Astrocyte (in vitro differentiated cells and primary cell): ENCODE measurements around the gene ELF1. TPM values are rescaled to one million over a fixed set of nuclear protein-coding genes. Genes with fewer than 3 reads are reported as not detected.

Experiments used
- DNase-seq: peaks from one replicate; pipeline ENCODE4 v3.0.0-alpha.2; 2010; ENCODE audit warnings: low read depth
- FAIRE-seq: peaks from 2 replicates; lab custom pipeline; 2011; peaks lifted over from hg19 to GRCh38; lab: Jason Lieb, UNC
- H2AFZ ChIP-seq: 2 replicates; pipeline ENCODE4 v1.6.0; 2012; ENCODE audit warnings: low read depth, low read length, inconsistent platforms
- H3K27ac ChIP-seq: 2 replicates; pipeline ENCODE4 v1.5.1; 2011; ENCODE audit warnings: low read depth, low read length, inconsistent platforms
- H3K27me3 ChIP-seq: 2 replicates; pipeline ENCODE4 v1.6.0; 2011; ENCODE audit warnings: low read length, inconsistent platforms; ENCODE audit not compliant: insufficient read depth
- H3K36me3 ChIP-seq: 2 replicates; pipeline ENCODE4 v1.5.1; 2011; ENCODE audit warnings: low read length, inconsistent platforms; ENCODE audit not compliant: insufficient read depth
- H3K4me1 ChIP-seq: 2 replicates; pipeline ENCODE4 v1.5.1; 2011; ENCODE audit warnings: low read length, inconsistent platforms; ENCODE audit not compliant: insufficient read depth
- H3K4me2 ChIP-seq: 2 replicates; pipeline ENCODE4 v1.6.0; 2012; ENCODE audit warnings: low read length, inconsistent platforms
- H3K4me3 ChIP-seq: 2 replicates; pipeline ENCODE4 v1.5.1; 2011; ENCODE audit warnings: low read depth, mild to moderate bottlenecking, low read length, inconsistent platforms; ENCODE audit not compliant: insufficient read depth
- H3K79me2 ChIP-seq: 2 replicates; pipeline ENCODE4 v1.6.0; 2012; ENCODE audit warnings: mild to moderate bottlenecking, low read length, inconsistent platforms; ENCODE audit not compliant: insufficient read depth
- H3K9ac ChIP-seq: 2 replicates; pipeline ENCODE4 v1.6.0; 2012; ENCODE audit warnings: mild to moderate bottlenecking, low read length, inconsistent platforms
- H3K9me3 ChIP-seq: 2 replicates; pipeline ENCODE4 v1.5.1; 2012; ENCODE audit warnings: low read depth, mild to moderate bottlenecking, low read length, inconsistent platforms; ENCODE audit not compliant: insufficient read depth
- H4K20me1 ChIP-seq: 2 replicates; pipeline ENCODE4 v1.6.0; 2012; ENCODE audit warnings: low read length, inconsistent platforms; ENCODE audit not compliant: insufficient read depth
- H3K27ac Mint-ChIP-seq: one replicate; pipeline ENCODE4 v1.8.0; 2021; ENCODE audit warnings: mild to moderate bottlenecking, mixed read lengths; ENCODE audit not compliant: unreplicated experiment
- H3K27me3 Mint-ChIP-seq: one replicate; pipeline ENCODE4 v1.8.0; 2021; ENCODE audit warnings: low read depth, mixed read lengths; ENCODE audit not compliant: unreplicated experiment
- H3K36me3 Mint-ChIP-seq: one replicate; pipeline ENCODE4 v1.8.0; 2021; ENCODE audit warnings: low read depth, mixed read lengths; ENCODE audit not compliant: unreplicated experiment
- H3K4me1 Mint-ChIP-seq: one replicate; pipeline ENCODE4 v1.8.0; 2021; ENCODE audit warnings: low read depth, mixed read lengths; ENCODE audit not compliant: unreplicated experiment
- H3K4me3 Mint-ChIP-seq: one replicate; pipeline ENCODE4 v1.8.0; 2021; ENCODE audit warnings: mild to moderate bottlenecking, moderate library complexity, mixed read lengths; ENCODE audit not compliant: unreplicated experiment
- H3K9me3 Mint-ChIP-seq: one replicate; pipeline ENCODE4 v1.8.0; 2021; ENCODE audit warnings: mild to moderate bottlenecking, mixed read lengths; ENCODE audit not compliant: unreplicated experiment
- CTCF ChIP-seq: IDR thresholded peaks from 2 replicates; pipeline ENCODE4 v1.5.1; 2011; ENCODE audit warnings: low read depth, mild to moderate bottlenecking, inconsistent platforms, low read length, moderate library complexity; ENCODE audit not compliant: insufficient read depth
- EZH2 ChIP-seq: IDR thresholded peaks from 2 replicates; pipeline ENCODE4 v1.6.1; 2012; ENCODE audit warnings: mild to moderate bottlenecking, low read length, inconsistent platforms; ENCODE audit not compliant: insufficient read depth
- total RNA-seq: library from RNA; stranded (reverse); gene quantifications from 2 replicates; pipeline ENCODE4 v1.2.1, GENCODE V29; 2021

Gene ELF1
- total RNA-seq, 1 donor from 2014 or later = 75.1 TPM

DNA sequence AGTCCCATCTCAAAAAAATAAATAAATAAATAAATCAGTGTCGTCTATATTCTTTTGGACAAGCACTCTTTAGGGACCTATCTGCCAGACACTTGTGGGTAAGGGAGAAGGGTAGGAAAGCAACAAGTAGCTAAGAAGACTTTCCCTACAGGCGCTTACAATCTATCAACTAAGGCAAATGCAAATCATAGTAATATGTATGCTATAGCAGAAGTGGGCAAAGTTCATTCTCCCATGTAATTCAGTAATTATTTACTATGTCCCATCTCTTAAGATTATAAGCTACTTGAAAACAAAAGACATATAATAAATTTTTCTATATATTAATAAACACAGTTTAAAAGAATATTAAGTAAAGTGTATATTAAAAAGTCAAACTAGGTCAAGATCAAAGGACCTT is 16.5 kb downstream of the ELF1 start:
- no peak for FAIRE-seq

GRCh38 chr13:41001695-41002094 is 17.4 kb downstream of the ELF1 start:
- Histone ChIP-seq H3K27ac (no peak overlapping the region), H3K9me3 (no peaks in the 10 kb centered on the region), H3K4me3 (no peak overlapping the region), H3K36me3 (no peaks in the 10 kb centered on the region), H3K9ac (no peak overlapping the region), H3K79me2 (peaks cover 45% of the 10 kb centered on the region), H4K20me1 (peaks cover 40% of the 10 kb centered on the region), H3K4me2 (no peak overlapping the region), H3K4me1 (no peaks in the 10 kb centered on the region), H3K27me3 (no peaks in the 10 kb centered on the region), H2AFZ (no peak overlapping the region)
- H3K27ac Mint-ChIP-seq = no peak overlapping the region
- no peak for TF ChIP-seq EZH2
- no peak for TF ChIP-seq CTCF
- H3K27me3 Mint-ChIP-seq = no peaks in the 10 kb centered on the region
- no peak for FAIRE-seq
- no peak overlapping the region for H3K4me3 Mint-ChIP-seq
- DNase-seq = no peak
- no peaks in the 10 kb centered on the region for H3K9me3 Mint-ChIP-seq
- H3K4me1 Mint-ChIP-seq = peaks cover 17% of the 10 kb centered on the region
- H3K36me3 Mint-ChIP-seq = peaks cover 2% of the 10 kb centered on the region

More for the DNA sequence above, 16.5 kb downstream of the ELF1 start:
- Histone ChIP-seq H3K79me2 (peaks cover 50% of the 10 kb centered on the region), H3K36me3 (no peaks in the 10 kb centered on the region), H3K27ac (no peak overlapping the region), H3K4me3 (no peak overlapping the region), H3K9ac (no peak overlapping the region), H2AFZ (no peak overlapping the region), H3K4me2 (no peak overlapping the region), H3K4me1 (no peaks in the 10 kb centered on the region), H3K9me3 (no peaks in the 10 kb centered on the region), H4K20me1 (peaks cover 38% of the 10 kb centered on the region), H3K27me3 (no peaks in the 10 kb centered on the region)
- peaks cover 2% of the 10 kb centered on the region for H3K36me3 Mint-ChIP-seq
- no peak overlapping the region for H3K27ac Mint-ChIP-seq
- H3K27me3 Mint-ChIP-seq = no peaks in the 10 kb centered on the region
- H3K4me1 Mint-ChIP-seq = peaks cover 23% of the 10 kb centered on the region
- H3K9me3 Mint-ChIP-seq = no peaks in the 10 kb centered on the region
- TF ChIP-seq CTCF (no peak), EZH2 (no peak)
- no peak overlapping the region for H3K4me3 Mint-ChIP-seq
- DNase-seq = no peak

- no peak for DNase-seq
- TF ChIP-seq EZH2 (no peak), CTCF (no peak)
- H3K27ac ChIP-seq = no peak overlapping the region
- no peak overlapping the region for H3K4me3 Mint-ChIP-seq
- H3K27me3 ChIP-seq = no peaks in the 10 kb centered on the region
- FAIRE-seq = no peak
- peaks cover 46% of the 10 kb centered on the region for H3K79me2 ChIP-seq
- no peak overlapping the region for H3K27ac Mint-ChIP-seq
- no peak overlapping the region for H2AFZ ChIP-seq
- no peaks in the 10 kb centered on the region for H3K36me3 ChIP-seq
- H3K36me3 Mint-ChIP-seq = peaks cover 2% of the 10 kb centered on the region
- no peak overlapping the region for H3K4me2 ChIP-seq
- H3K9me3 ChIP-seq = no peaks in the 10 kb centered on the region
- H3K4me3 ChIP-seq = no peak overlapping the region
- H4K20me1 ChIP-seq = peaks cover 41% of the 10 kb centered on the region
- no peaks in the 10 kb centered on the region for H3K9me3 Mint-ChIP-seq
- H3K27me3 Mint-ChIP-seq = no peaks in the 10 kb centered on the region
- H3K4me1 Mint-ChIP-seq = peaks cover 11% of the 10 kb centered on the region
- no peaks in the 10 kb centered on the region for H3K4me1 ChIP-seq
- H3K9ac ChIP-seq = no peak overlapping the region
Measured at GRCh38 chr13:40999416-40999815, 19.7 kb downstream of the ELF1 start.
